Stimulated activated CD8-positive, alpha-beta memory T cell treated with anti-CD3 and anti-CD28 coated beads, Interleukin-4, amount 100 ng/mL, for 24 hours (primary cell): ENCODE data around the gene ANO2.
"Not testable (repeated sequence)": the region's sequence is repeated elsewhere in the genome, so short reads cannot be mapped to it uniquely, and the experiment has no call there.

Source experiments
- DNase-seq: peaks from one replicate; pipeline ENCODE4 v3.0.0-alpha.2; 2020; ENCODE audit warnings: low read depth

Gene ANO2

DNA sequence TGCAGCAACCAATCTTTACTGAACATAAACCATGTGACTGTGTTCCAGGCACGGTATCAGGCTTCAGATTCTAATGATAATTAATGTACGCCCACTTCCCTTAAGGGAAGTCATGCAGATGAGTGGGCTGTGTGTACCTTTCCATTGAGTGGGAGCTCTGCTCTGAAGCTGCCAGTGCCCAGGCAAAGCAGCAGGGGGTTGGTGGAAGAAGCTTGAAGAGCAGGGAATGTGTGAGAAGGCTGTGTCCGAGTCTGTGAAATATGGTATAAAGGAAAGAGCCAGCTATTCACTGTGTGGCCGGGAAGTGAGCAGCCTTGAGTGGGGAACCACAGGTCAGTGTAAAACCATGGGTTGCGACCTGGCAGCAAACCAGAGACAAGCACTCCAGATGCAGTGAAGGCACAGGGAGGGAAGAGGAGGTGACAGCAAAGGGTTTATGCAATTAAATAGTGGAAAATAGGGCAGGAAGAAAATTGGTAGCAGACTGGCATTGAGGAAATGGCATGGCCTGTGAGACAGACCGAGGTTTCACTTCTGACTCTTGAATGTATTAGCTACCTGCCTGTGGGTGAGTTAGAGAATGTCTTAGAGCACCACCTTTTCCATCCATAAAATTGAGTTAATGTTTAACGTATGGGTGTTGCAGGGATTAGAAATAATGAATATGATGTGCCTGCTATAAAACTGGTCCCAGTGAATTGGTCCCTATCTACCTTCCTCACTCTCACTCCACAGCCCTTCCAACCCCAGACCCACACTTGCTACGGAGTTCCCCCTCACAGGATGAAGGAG lies 396.7 kb downstream of the ANO2 start:
- DNase-seq, result no peak

DNA sequence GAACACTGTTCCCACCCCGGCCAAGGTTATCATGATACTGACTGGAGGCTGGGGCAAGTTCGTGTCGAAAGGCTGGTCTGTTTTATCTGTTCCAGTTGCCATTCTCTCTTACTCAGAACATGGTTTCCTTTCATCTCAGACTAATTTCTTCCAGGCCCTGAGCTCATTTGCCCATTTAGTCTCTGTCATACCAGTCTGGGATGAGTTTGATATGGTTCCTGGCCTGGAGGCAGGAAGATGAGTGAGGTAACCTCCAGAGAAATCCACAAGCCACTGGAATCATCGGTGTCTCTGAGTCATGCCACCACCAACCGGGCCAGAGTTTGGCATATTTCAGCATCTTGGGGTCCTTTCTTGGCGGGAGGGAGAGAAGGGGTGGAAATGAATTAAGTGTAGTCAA lies 398.4 kb downstream of the ANO2 start:
- DNase-seq, result no peak

DNA sequence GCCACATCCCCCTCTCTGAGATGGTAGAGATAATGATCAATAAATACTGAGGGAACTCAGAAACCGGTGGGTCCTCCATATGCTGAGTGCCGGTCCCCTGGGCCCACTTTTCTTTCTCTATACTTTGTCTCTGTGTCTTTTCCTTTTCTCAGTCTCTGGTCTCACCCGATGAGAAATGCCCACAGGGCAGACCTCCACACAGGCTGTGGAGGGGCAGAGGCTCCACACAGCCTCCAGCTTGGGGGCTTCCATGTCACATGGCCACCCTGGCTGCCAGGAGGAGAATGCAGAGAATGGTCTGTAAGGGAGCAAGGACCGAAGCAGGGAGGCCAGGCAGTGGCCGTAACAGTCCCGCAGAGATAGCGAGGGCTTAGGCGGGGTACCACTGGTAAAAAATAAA lies 407.3 kb downstream of the ANO2 start:
- no peak for DNase-seq

DNA sequence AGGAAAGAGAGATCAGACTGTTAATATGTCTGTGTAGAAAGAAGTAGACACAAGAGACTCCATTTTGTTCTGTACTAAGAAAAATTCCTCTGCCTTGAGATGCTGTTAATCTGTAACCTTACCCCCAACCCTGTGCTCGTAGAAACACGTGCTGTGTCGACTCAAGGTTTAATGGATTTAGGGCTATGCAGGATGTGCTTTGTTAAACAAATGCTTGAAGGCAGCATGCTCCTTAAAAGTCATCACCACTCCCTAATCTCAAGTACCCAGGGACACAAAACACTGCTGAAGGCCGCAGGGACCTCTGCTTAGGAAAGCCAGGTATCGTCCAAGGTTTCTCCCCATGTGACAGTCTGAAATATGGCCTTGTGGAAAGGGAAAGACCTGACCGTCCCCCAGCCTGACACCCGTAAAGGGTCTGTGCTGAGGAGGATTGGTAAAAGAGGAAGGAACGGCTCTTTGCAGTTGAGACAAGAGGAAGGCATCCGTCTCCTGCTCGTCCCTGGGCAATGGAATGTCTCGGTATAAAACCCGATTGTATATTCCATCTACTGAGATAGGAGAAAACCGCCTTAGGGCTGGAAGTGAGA lies 407.9 kb downstream of the ANO2 start:
- DNase-seq, result not testable (repeated sequence)

DNA sequence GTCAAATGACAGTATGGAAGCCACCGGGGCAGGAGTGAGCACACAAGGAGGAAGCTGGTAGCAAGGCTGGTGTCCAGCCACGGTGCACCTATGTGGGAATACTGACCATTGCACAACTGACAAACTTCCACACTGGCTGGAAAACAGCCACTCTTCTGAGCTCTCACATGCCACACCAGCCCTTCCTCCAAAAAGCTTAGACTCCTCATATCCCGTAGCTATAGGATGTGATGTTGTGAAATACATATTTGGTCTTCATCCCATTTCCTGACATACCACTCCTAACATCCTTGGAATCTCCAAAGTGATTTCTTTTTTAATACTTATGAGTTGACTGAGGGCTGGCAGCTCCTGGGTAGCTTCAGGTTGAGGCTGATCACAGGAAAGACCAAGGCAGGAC lies 409.5 kb downstream of the ANO2 start:
- no peak for DNase-seq

DNA sequence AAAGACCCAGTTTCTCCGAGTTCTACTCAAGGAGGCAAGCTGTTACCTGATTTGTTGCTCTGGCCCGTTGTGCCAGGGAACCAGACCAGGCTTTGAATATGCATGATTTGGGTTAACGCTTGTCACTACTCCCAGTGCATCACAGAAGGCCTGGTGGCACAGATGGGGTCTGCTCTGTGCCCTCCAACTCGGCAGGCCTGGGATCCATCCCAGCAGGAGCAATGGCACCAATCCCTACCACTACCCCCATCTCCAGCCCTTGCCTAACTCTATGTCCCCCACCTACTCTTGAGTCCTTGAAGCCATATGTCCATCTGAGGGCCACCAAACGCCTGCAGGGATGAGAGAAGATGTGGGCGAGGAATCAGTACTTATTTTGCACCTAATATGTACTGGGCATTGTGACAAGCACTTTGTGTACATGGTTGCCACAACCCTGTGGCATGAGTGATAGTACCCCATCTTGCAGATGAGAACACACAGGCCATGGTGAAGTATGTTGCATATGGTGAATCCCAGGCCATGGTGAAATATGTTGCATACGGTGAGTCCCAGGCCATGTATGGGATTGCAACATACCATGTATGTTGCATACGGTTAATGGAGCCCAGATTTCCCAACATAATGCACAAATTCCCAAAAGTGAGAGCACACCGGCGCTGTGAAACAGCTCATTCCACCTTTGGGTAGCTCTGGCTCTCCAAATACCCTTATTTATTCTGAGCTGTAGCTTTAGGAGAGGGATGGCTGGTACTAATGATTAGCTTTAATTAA lies 410.4 kb downstream of the ANO2 start:
- no peak for DNase-seq

DNA sequence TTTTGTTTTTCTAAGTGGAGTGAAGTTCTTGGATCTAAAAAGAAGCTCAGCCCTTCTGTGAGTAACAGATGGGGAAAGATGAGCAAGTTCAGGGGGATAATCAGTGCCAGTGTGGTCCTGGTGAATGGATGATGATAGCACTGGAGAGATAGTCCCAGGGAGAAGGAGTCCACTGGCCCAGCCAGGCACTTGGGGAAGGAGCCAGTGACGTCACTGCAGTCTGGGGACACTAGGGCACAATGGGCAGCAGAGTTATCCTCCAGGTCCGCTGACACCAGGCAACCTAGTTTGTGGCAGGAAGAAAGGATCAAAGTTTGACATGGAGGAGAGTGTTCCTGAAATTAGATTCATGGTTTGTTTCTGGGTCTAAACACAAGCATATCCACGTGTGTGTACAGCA lies 411.7 kb downstream of the ANO2 start:
- DNase-seq, result no peak

DNA sequence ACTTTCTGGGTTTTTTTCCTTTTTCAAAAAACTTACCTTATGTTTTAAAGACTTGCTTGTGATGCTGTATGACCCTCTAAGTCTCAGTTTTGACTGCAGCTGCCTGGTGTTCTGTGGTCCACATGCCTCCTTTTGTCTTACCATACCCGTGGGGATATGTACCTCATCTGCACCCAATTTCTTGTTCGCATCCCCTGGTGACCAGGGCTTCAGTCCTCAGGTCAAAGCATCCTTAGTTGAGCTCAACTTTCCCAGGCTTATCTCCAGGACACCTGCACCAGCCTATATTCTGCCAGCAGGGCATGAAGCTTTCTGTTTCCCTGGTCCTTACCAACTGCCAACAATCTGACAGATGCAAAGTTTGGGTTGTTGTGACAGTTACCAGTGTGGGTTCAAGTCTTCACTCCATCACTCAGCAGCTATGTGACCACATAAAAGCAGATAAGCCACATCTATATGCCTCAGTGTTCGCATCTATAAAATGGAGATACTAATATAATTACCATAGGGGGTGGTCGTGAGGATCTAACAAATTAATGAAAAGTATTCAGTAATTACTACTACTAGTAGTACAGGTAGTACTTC lies 419.2 kb downstream of the ANO2 start:
- no peak for DNase-seq

DNA sequence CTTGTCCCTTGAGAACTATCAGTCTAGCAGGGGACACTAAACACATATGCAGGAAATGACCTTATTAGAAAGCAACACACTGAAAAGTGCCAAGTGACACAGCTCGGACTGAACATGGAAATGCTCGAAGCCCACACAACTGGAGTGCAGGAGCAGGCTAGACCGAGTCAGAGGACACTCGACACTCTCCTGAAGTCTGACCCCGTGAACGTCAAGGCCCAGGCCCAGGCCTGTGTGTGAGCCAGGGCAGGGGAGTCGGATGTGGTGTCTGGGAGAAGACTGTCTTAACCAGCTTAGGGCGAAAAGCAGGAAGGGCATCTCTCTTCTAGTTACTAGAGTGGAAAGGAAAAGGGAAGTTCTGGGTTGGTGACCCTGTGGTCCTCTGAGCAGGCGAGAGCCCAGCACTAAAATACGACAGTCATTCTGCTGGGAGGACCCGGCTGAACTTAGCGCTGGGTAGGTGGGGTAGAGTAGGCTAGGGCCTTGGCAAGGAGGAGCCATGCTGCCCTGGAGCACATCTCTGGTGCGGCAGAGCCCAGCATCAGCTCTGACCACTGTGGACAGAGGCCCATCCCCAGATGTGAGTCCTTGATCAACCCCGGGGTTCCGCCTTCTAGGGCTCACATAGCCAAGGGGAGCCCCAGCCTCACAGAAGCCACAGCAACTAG lies 420.2 kb downstream of the ANO2 start:
- DNase-seq, result no peak

DNA sequence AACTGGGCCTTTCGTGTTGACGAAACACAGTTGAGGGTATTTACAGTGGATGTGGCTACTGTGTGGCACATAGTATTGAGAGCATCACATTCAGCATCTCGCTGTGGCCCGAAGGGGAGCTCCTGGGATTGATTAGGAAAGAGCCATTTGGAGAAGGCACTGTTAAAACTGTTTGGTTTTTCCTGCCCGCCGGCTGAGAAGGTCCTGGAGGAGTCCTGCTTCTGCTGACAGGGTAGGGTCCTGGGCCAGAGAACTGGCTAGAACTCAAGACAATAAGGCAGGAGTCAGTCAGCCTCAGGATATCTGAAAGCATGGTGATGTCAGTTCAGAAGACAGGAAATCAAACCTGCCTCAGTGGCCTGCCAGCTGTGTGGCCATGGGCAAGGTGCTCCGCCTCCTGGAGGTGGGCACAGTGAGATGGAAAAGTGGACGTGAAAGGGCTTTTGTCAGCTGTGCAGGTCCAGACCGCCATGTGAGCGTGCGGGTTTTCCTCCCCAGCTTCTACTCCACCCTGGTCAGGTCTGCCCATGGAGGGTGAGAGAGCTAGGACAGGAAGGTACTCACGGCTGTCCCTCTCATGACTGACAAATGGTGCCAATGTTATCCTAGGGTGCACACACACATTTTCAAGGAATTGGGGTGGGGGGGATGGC lies 420.8 kb downstream of the ANO2 start:
- DNase-seq, result no peak

DNA sequence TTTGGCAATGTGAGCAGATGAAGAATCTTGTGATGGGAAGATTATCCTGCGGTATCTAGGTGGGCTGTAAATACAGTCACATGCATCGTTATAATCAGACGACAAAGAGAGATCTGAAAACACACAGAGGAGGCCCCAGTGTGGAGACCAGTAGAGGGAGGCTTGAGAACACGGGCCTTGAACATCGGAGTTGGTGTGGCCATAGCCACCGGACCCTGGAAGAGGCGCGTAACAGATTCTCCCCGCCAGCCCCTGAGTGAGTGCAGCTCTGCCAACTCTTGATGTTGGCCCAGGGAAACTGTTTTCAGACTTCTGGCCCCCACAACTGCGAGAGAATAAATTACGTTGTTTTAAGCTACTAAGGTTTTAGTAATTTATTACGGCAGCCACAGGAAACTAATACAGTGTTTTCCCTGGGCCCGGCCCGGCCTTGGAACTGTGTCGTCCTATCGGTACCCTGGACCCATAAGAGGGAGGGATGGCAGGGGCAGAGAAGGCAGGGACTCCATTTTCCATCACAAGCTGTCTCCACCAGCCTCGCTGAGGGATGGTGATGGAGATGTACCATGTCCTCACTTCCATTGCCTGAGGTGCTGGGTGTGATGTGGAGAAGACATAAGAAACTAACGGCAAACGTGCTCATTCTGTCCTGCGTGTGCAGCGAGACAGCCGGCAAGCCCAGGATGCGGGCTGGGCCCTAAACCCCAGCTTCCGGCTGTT lies 421.5 kb downstream of the ANO2 start:
- no peak for DNase-seq

DNA sequence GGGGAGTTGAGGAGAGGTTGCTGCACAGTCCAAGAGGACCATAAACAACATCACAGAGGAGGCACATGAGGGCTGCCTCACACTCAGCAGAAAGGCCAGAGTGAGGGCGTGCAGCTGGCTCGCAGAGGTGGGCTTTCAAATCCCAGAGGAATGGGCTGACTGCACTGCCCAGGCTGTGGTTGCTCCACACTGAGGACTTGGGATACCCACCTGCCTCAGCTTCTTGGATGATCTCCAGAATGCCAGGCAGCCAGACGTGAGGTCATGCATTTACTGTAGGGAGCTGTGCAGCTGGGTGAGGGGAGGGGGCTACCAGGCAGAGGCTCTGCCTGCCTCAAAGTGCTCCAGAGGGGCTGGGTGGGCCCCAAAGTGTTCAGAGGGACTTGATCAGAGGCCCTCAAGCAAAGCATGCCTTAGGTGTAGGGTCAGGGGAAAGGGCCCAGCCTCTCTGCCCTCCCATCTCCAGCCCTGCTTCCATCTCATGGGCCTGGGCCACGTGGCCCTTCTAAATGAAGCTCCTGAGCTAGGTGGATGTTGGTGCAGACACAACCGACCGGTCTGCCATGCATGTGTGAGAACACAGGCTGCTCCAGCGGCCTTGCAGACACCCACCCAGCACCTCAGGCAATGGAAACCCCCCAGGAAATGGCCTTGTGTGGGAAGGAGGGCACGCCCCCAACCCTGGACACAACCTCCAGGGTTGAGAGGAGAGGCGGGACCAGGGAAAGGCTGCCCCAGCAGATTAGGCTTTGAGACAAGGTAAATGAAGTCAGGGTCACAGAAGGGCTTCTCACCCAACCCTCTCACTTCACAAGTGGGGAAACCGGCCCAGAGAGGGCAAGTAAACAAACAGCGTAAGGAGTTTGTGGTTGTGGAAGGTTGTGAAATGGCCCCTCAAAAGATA lies 422.4 kb downstream of the ANO2 start:
- no peak for DNase-seq

DNA sequence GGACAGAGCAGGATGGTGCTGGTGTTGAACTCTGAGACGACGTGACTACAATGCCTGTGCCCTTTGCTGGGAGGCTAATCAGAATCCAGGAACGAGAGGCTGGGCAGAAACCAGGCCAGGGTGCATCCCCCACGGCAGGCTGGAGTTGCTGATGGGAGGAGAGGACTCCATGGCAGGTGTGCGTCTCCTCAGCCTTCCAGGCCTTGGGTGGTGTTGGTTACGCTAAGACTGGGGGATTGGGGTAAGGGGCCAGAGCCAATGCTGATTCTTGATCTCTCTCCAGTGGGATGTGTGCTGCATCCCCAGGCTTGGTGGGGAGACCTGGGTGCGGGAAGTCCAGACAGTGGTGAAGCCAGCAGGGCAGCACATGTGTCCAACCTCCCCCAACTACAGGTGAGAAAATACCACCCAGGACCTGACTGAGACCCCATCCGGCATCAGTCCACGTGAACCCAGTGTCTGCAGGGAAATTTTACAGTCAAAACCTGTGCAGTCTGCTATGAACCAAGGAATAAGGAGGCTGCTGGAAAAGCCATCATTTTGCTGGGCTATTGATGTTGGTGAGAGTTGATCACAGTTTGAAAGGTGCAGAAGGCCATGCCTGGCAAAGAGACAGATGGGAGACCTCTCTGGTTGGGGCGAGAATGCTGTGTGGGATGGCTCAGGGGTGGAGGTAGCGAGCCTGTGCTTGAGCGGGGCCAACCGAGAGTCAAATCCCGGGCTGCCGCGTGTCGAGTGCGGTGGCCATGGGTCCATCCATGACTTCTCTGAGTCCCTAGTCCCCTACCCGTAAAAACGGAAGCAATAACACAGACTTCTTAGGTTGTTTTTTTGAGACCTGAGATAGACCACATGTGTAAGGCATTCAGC lies 423.4 kb downstream of the ANO2 start:
- no peak for DNase-seq

DNA sequence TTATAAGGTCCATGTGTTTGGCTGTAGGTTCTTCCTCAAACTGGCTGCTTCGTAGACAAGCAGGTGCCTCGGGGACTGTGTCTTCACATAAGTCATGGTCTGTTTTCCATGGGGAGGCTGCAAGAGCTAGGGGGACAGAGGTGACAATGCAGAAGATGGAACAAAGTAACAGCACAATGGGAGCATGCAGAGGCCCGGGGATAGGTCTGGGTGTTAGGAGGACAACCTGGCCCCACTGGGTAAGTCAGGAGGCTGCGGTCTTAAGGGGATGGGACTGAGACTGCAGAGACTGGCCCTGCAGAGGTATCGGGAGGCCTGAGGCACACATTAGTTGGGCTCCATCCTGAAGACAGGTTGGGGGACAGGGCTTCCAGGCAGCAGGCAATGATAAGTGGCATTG lies 424.2 kb downstream of the ANO2 start:
- DNase-seq, result no peak

DNA sequence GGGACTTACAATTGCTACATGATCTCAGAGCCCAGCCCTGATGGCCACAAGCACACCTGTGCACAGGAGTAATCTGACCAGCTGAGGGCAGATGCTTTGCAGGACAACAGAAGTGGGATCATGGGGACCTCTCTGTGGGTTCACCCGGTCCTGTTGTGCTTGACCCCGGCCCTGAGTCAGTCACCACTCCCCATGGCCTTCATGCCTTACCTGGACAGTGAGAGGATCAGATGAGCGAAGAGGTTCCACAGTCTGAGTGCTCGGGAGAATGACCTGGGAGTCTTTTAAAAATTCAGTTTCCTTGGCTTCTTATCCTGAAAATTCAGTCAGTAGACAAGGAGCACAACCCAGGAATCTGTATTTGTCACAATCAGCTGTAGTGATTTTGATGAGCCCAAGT lies 425.0 kb downstream of the ANO2 start:
- no peak for DNase-seq

DNA sequence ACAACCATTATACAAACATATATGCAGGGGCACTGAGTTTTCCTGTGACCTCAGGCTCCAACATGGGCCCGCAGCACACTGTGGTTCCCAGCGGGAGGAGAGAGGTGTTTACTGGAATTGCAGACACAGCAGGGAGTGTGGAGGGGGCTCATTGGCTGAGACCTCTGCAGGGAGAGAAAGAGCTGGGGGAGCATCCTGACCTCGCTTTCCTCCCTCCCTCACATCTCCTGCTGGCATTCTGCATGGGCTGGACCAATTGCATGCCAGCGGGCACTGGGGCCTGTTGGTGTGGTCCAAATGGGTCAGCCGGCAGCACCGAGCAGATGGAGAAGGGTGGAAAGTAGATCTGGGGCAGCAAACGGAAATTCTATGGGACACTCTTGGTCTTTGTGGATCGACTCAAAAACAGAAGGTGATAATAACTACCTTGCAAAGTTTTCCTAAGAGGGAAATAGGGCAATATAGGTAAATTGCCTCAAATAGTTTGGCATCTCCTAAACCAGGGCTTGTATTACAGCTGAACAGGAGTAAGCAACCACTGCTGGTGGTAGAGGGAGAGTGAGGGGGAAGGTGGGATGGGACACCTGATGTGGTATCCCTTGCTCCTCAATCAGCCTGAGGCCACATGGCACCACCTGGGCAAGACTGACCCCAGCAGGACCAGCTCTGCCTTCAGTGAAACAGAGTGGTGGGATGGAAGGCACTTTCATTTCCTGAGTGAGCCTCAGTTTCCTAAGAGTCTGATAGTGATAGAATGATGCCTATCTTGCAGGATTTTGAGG lies 426.3 kb downstream of the ANO2 start:
- no peak for DNase-seq

DNA sequence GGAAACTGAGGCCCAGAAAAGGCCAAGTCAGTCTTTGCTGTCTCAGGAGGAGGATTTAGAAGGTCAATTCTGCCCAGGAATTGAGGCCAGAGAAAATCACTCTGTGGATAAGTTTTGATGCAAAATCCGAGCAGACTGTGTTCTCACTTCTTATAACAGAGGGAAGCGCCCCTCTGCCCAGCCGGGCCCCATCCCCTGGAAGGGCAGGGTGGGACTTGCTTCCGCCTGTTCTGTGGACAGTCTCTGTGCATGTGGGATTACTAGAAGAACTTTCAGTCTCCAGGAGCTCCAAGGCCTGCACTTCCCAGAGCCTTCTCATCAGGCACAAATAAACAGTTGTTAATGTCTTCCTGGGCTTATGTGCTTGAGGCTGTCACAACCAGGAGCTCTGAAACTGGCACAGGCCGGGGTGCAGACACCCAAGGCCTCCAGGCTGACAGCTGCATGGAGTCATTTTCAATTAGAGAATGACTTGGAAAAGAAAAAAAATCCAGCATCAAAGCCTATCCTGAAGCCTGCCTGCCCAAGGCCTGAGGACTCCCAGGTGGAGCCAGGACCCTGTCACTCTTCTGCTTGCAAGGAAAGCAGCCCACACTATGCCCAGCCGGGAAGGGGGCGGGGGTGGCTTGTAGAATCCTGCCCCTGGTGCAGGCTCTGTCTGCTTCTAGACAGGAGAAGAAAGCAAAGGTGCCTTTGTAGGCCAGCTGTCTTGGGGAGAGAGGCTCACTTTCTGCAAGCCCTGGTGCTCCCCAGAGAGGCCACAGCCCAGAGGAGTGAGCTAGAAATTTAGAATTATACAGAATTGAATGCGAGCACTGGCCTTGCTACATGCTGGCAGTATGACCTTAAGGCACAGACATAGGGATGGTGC lies 428.5 kb downstream of the ANO2 start:
- DNase-seq, result no peak
